Measurements from ENCODE around the gene NEK1. TPM values are rescaled to one million over a fixed set of nuclear protein-coding genes. Genes with fewer than 3 reads are reported as not detected.
"Not testable (repeated sequence)": the region's sequence is repeated elsewhere in the genome, so short reads cannot be mapped to it uniquely, and the experiment has no call there.

The NEK1 gene
- polyA plus RNA-seq, 1 experiment, result 2.3 TPM

GRCh38 chr4:169571435-169571834, 40.9 kb downstream of the NEK1 start:
- no peak for TF ChIP-seq CTCF (IDR thresholded peaks at IDR 0.05; ENCODE audit: insufficient read depth, low read depth, low read length)
- CTCF ChIA-PET, result no interaction called here
- no peaks in the 10 kb centered on the region for H3K27me3 ChIP-seq (ENCODE audit: control insufficient read depth, insufficient read depth, low read length)

GRCh38 chr4:169571012-169571411, 41.4 kb downstream of the NEK1 start:
- H3K27me3 ChIP-seq (ENCODE audit: control insufficient read depth, insufficient read depth, low read length); H3K4me3 ChIP-seq (ENCODE audit: low read depth, low read length); CTCF ChIA-PET; DNase-seq (ENCODE audit: low read depth); H3K36me3 ChIP-seq (ENCODE audit: control insufficient read depth, insufficient read depth, low read length): not testable (repeated sequence)
- POLR2A ChIA-PET, result interaction anchor here (0.6 kb wide), 1 partner anchor 22 kb away, joined by 3 read pairs; no protein-coding TSS in a partner anchor

More at GRCh38 chr4:169571435-169571834, 40.9 kb downstream of the NEK1 start:
- peaks cover 1% of the 10 kb centered on the region; the same call in 1 of the 2 replicates for H3K36me3 ChIP-seq (ENCODE audit: control insufficient read depth, insufficient read depth, low read length)
- H3K4me3 ChIP-seq (ENCODE audit: low read depth, low read length), result no peak overlapping the region
- no peak for DNase-seq (ENCODE audit: low read depth)
- POLR2A ChIA-PET, result interaction anchor here (0.6 kb wide), 1 partner anchor 22 kb away, joined by 3 read pairs; no protein-coding TSS in a partner anchor

- CTCF ChIA-PET; POLR2A ChIA-PET; H3K36me3 ChIP-seq (ENCODE audit: control insufficient read depth, insufficient read depth, low read length); H3K27me3 ChIP-seq (ENCODE audit: control insufficient read depth, insufficient read depth, low read length); H3K4me3 ChIP-seq (ENCODE audit: low read depth, low read length); DNase-seq (ENCODE audit: low read depth): not testable (repeated sequence)
These were observed 42.1 kb downstream of the NEK1 start for GRCh38 chr4:169570266-169570665.

GRCh38 chr4:169569188-169569587, 43.2 kb downstream of the NEK1 start:
- CTCF ChIA-PET, result interaction anchor here (1.2 kb wide), 1 partner anchor 645 kb away, joined by 3 read pairs; no protein-coding TSS in a partner anchor
- H3K36me3 ChIP-seq (ENCODE audit: control insufficient read depth, insufficient read depth, low read length); H3K27me3 ChIP-seq (ENCODE audit: control insufficient read depth, insufficient read depth, low read length); POLR2A ChIA-PET; H3K4me3 ChIP-seq (ENCODE audit: low read depth, low read length); DNase-seq (ENCODE audit: low read depth): not testable (repeated sequence)

- no peak for TF ChIP-seq CTCF (IDR thresholded peaks at IDR 0.05; ENCODE audit: insufficient read depth, low read depth, low read length)
- ChIA-PET CTCF (no interaction called here), POLR2A (no interaction called here)
- Histone ChIP-seq H3K4me3 (ENCODE audit: low read depth, low read length) (no peak overlapping the region), H3K27me3 (ENCODE audit: control insufficient read depth, insufficient read depth, low read length) (no peaks in the 10 kb centered on the region), H3K36me3 (ENCODE audit: control insufficient read depth, insufficient read depth, low read length) (no peaks in the 10 kb centered on the region)
- DNase-seq (ENCODE audit: low read depth), result no peak
These were observed 44.5 kb downstream of the NEK1 start for GRCh38 chr4:169567916-169568315.

- POLR2A ChIA-PET, result no interaction called here
- peak; percentile 70 for TF ChIP-seq CTCF (IDR thresholded peaks at IDR 0.05; ENCODE audit: insufficient read depth, low read depth, low read length)
- CTCF ChIA-PET, result interaction anchor here (0.6 to 1.9 kb wide), 10 partner anchors 10 to 784 kb away, joined by 3 to 16 read pairs (median 3); partner anchors contain the start of genes CBR4 and CLCN3
- H3K27me3 ChIP-seq (ENCODE audit: control insufficient read depth, insufficient read depth, low read length), result no peaks in the 10 kb centered on the region
- no peaks in the 10 kb centered on the region for H3K36me3 ChIP-seq (ENCODE audit: control insufficient read depth, insufficient read depth, low read length)
- no peak for DNase-seq (ENCODE audit: low read depth)
- no peak overlapping the region for H3K4me3 ChIP-seq (ENCODE audit: low read depth, low read length)
These were observed 46.2 kb downstream of the NEK1 start for GRCh38 chr4:169566021-169566818.
